K562 (cell line): ENCODE data around the gene AMELX. TPM values are rescaled to one million over a fixed set of nuclear protein-coding genes. Genes with fewer than 3 reads are reported as not detected.
A peak's percentile ranks its signal among the peaks of the same experiment; 100 is the strongest.

Source experiments
- CHD2 ChIP-seq: IDR thresholded peaks from 2 replicates; pipeline ENCODE4 v1.6.1; 2011; ENCODE audit warnings: low read depth, low read length
- DPF2 ChIP-seq: fragments of 450-650 bp; IDR thresholded peaks from 2 replicates; pipeline ENCODE4 v1.6.1; 2016
- ETS1 ChIP-seq: conservative IDR thresholded peaks from 2 replicates; pipeline ENCODE4 v1.6.1; 2011; ENCODE audit warnings: low read depth, mild to moderate bottlenecking, low read length; ENCODE audit not compliant: control insufficient read depth
- FOSL1 ChIP-seq: fragments of 200-800 bp; sonication (Bioruptor generic); conservative IDR thresholded peaks from 2 replicates; pipeline ENCODE4 v1.6.1; 2016; ENCODE audit warnings: missing genetic modification characterization, missing compliant biosample characterization
- GABPB1 ChIP-seq: sonication (generic); formaldehyde crosslinking; IDR thresholded peaks from 2 replicates; pipeline ENCODE4 v1.8.0; 2022; ENCODE audit warnings: mild to moderate bottlenecking, missing genetic modification reagents
- GATAD2A ChIP-seq: fragments of 450-650 bp; IDR thresholded peaks from 2 replicates; pipeline ENCODE4 v1.6.1; 2017
- GTF2B ChIP-seq: IDR thresholded peaks from 2 replicates; pipeline ENCODE4 v1.6.1; 2011; ENCODE audit not compliant: insufficient read length; ENCODE audit errors: extremely low read depth
- HES1 ChIP-seq: fragments of 450-650 bp; IDR thresholded peaks from 2 replicates; pipeline ENCODE4 v1.6.1; 2016; ENCODE audit warnings: low read depth, mild to moderate bottlenecking, moderate library complexity
- KAT7 ChIP-seq: sonication (generic); formaldehyde crosslinking; IDR thresholded peaks from 2 replicates; pipeline ENCODE4 v1.8.0; 2022; ENCODE audit warnings: missing genetic modification reagents, mild to moderate bottlenecking, borderline replicate concordance
- KLF1 ChIP-seq: fragments of 450-650 bp; IDR thresholded peaks from 2 replicates; pipeline ENCODE4 v1.6.1; 2016; ENCODE audit warnings: missing genetic modification characterization, missing compliant biosample characterization
- MCM5 ChIP-seq: fragments of 450-650 bp; IDR thresholded peaks from 2 replicates; pipeline ENCODE4 v1.6.1; 2016; ENCODE audit warnings: low read depth
- NCOA6 ChIP-seq: fragments of 450-650 bp; IDR thresholded peaks from 2 replicates; pipeline ENCODE4 v1.6.1; 2017; ENCODE audit warnings: mild to moderate bottlenecking
- NCOR1 ChIP-seq: fragments of 450-650 bp; IDR thresholded peaks from 2 replicates; pipeline ENCODE4 v1.6.1; 2016; ENCODE audit warnings: mild to moderate bottlenecking, moderate library complexity
- NR2C2 ChIP-seq, 2 experiments: fragments of 200-800 bp in 1 of 2; sonication (Bioruptor generic) in 1 of 2; sonication (generic) in 1 of 2; formaldehyde crosslinking in 1 of 2; IDR thresholded peaks; 2 replicates each; pipeline versions ENCODE4 v1.6.1 to v1.8.0; 2016 to 2022; ENCODE audit warnings: mild to moderate bottlenecking in 1 of 2, missing compliant biosample characterization in 1 of 2, missing genetic modification characterization in 1 of 2, missing genetic modification reagents in 1 of 2
- PHF20 ChIP-seq: fragments of 450-650 bp; IDR thresholded peaks from 2 replicates; pipeline ENCODE4 v1.6.1; 2018; ENCODE audit not compliant: partially characterized antibody
- RCOR1 ChIP-seq, 2 experiments: IDR thresholded peaks; 2 replicates each; pipeline ENCODE4 v1.6.1; 2012; ENCODE audit warnings: low read depth in 2 of 2, low read length in 2 of 2, borderline replicate concordance in 1 of 2, improper control_type of control experiment in 1 of 2
- SMARCA4 ChIP-seq: fragments of 450-650 bp; IDR thresholded peaks from 2 replicates; pipeline ENCODE4 v1.6.1; 2016
- YY1 ChIP-seq, 3 experiments: IDR thresholded peaks; 2 replicates each; pipeline ENCODE4 v1.6.1; 2011; ENCODE audit warnings: low read length in 2 of 3, mild to moderate bottlenecking in 2 of 3, moderate library complexity in 2 of 3, borderline replicate concordance in 1 of 3, control low read depth in 1 of 3, low read depth in 1 of 3; ENCODE audit not compliant: insufficient read depth in 3 of 3, insufficient replicate concordance in 2 of 3, control insufficient read depth in 1 of 3, insufficient read length in 1 of 3; ENCODE audit errors: extremely low read depth in 1 of 3
- ZFP1 ChIP-seq: fragments of 450-650 bp; formaldehyde crosslinking; IDR thresholded peaks from 2 replicates; pipeline ENCODE4 v1.4.0; 2020; ENCODE audit warnings: mild to moderate bottlenecking, mixed read lengths
- ZMIZ1 ChIP-seq, 2 experiments: fragments of 150-350 bp in 1 of 2; IDR thresholded peaks; 2 replicates each; pipeline ENCODE4 v1.6.1; 2012 to 2016; ENCODE audit warnings: low read depth in 2 of 2, low read length in 2 of 2, mild to moderate bottlenecking in 1 of 2, moderate library complexity in 1 of 2
- ZNF766 ChIP-seq: fragments of 200-800 bp; sonication (Bioruptor generic); conservative IDR thresholded peaks from 2 replicates; pipeline ENCODE4 v1.6.1; 2016; ENCODE audit warnings: missing genetic modification characterization, missing compliant biosample characterization
- ZNF785 ChIP-seq: fragments of 250-450 bp; sonication (Bioruptor Pico); IDR thresholded peaks from 2 replicates; pipeline ENCODE4 v1.4.0; 2020; ENCODE audit warnings: mild to moderate bottlenecking
- polyA plus RNA-seq, 8 experiments: library from polyadenylated mRNA; depleted of rRNA in 4 of 8; stranded (reverse) in 5 of 8; unstranded in 3 of 8; fragments of >200 nt; fragmentation: Nextera tagmentation in 2 of 8; fragmentation: Illumina TruSeq in 1 of 8; extraction: Ambion mirVana in 2 of 8; extraction: Trizol in 1 of 8; gene quantifications; 2 replicates each; pipeline versions ENCODE4 v1.2.1 to v1.2.3, GENCODE V29; 2011 to 2014; ENCODE audit warnings: inconsistent platforms in 1 of 8, missing spikeins in 1 of 8
- total RNA-seq, 7 experiments: library from RNA; depleted of rRNA in 6 of 7; stranded (reverse); fragments of >200 nt in 6 of 7; fragmentation: Illumina TruSeq in 2 of 7; extraction: Trizol in 2 of 7; gene quantifications; 2 replicates each; pipeline versions ENCODE4 v1.2.1 to v1.2.3, GENCODE V29; 2011 to 2021; ENCODE audit warnings: low replicate concordance in 1 of 7

Gene AMELX
- total and polyA plus RNA-seq, 9 of the 15 experiments (the other 6 are each of a cell fraction or from before 2014, with no cell fraction given): 0.22 TPM; not detected in 8

- TF ChIP-seq GABPB1 (CRISPR knock-in tag) (0 out of 2 replicates have a peak, but pooled peaks have one; percentile 20), NR2C2 (CRISPR knock-in tag; IDR thresholded peaks at IDR 0.05) (no peak), NR2C2 (tag; IDR thresholded peaks at IDR 0.05) (peak; percentile 89), YY1 (IDR thresholded peaks at IDR 0.05; ENCODE audit: borderline replicate concordance in 1 of 3, control insufficient read depth in 1 of 3, extremely low read depth in 1 of 3, insufficient read depth in 3 of 3, insufficient read length in 1 of 3, insufficient replicate concordance in 2 of 3, low read depth in 1 of 3, low read length in 2 of 3) (no peak), KAT7 (CRISPR knock-in tag) (no peak), MCM5 (no peak), NCOR1 (peak; percentile 43; the same call in 1 of the 2 replicates), GTF2B (no peak), DPF2 (peak; percentile 85), HES1 (no peak), KLF1 (tag) (no peak), ZNF766 (CRISPR knock-in tag) (no peak), ZNF785 (CRISPR knock-in tag) (no peak), FOSL1 (tag) (no peak), CHD2 (no peak), RCOR1 (IDR thresholded peaks at IDR 0.05; ENCODE audit: borderline replicate concordance in 1 of 2, low read depth in 2 of 2, low read length in 2 of 2) (peak in 1 of 2 experiments; percentile 38; a peak in 1 of 4 replicates), GATAD2A (no peak), ZMIZ1 (IDR thresholded peaks at IDR 0.05; ENCODE audit: low read depth in 2 of 2, low read length in 2 of 2) (peak in 1 of 2 experiments; percentile 34; a peak in 1 of 4 replicates), SMARCA4 (peak; percentile 73), NCOA6 (no peak), ZFP1 (CRISPR knock-in tag) (no peak), ETS1 (peak; percentile 70; the same call in 1 of the 2 replicates), PHF20 (no peak)
These were observed 38.6 kb upstream of the AMELX start (continued) for GRCh38 chrX:11254417-11255109.
